Right ventricle myocardium superior (tissue), 1 donor: ENCODE results near the gene AMTN. TPM values are rescaled to one million over a fixed set of nuclear protein-coding genes. Genes with fewer than 3 reads are reported as not detected.
A peak's percentile ranks its signal among the peaks of the same experiment; 100 is the strongest.

ENCODE experiments used
- ATAC-seq: fragments of 200-7000 bp; cut with Tn5 transposase; one replicate; pipeline ENCODE4 v1.9.1; 2020; ENCODE audit warnings: mild to moderate bottlenecking; ENCODE audit not compliant: poor library complexity
- DNase-seq: peaks from one replicate; pipeline ENCODE4 v3.0.0-alpha.2; 2020
- intact Hi-C: fragments of 100-400 bp; cut with DNase I; formaldehyde crosslinking; loops from one replicate; pipeline ENCODE4 v1.11.2; 2022
- total RNA-seq: library from RNA; stranded (reverse); fragmentation: NEBNext Ultra II Directional; extraction: Animal tissue kit (Norgen Biotek cat#: 25700); gene quantifications from one replicate; pipeline ENCODE4 v1.2.1, GENCODE V29; 2021
- donor health status: DM: no; HTN: yes; CAD: no; lungs with severe emphysema.

Gene AMTN
- total RNA-seq, 1 donor from 2014 or later: not detected

DNA sequence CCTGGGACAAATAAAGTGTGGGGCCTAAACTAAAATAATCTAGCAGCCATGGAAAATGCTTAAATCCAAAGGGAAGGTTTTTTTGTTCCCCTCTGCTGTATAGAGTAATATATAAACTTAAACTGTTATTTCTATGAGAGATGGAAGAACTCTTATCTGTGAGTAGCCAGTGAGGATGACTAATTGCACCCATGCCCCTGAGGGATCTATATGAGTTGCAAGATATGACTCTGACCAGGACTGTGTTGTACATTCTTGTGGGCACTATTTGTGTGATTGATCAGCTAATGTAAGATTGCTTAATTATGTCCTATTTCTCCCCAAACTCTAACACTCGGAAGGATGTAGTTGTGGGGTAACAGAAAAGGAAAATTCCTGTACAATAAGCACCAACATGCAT lies 38.5 kb downstream of the AMTN start:
- intact Hi-C loops: no loop called here
- ATAC-seq (no peak), DNase-seq (no peak)

DNA sequence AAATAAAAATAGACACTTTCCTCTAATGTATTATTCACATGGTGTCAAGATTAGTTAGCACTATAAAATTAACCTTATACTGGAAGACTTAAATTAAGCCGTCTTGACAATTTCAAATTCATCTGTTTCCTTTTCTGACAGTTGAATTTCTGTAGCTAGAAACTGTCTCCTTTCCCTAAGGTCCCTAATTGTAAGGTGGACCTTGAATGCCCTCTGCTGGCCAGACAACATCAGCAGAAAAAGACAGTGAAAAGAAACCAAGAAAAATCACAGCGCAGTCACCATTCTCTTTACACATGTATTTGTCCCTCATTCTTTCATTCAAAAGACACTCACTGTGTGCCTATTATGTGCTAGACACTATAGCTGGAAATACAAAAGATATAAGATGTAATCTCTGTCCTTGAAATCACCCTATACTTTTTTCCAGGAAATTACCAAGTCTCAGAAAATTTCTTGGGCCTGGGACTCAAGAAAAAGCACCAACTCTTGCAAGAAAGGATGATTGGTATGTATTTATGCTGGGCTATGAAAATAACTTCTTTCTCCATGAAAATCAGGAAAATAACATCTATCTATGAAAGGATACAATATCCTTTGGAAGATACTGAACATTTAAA lies 41.0 kb downstream of the AMTN start:
- intact Hi-C loops: no loop called here
- DNase-seq (no peak), ATAC-seq (peak; percentile 55)

DNA sequence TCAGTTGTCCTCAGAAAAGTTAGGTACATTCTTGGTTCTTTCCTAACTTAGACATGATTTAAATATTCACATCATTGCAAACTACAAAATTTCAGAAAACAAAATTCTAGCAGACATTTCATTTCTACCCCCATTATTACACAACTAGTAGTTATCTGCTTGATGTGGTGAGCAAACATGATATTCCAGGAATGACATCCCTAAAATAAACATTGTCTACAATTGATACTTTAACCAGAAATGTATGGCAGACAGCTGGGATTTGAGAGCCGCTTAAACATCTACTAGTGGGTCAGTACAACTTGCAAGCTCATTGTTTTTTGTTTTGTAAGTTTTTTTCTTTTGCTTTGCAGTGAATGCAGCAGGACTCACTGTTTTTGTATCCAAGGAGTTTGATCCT lies 41.6 kb downstream of the AMTN start:
- intact Hi-C loops: no loop called here
- no peak for DNase-seq
- ATAC-seq: no peak

DNA sequence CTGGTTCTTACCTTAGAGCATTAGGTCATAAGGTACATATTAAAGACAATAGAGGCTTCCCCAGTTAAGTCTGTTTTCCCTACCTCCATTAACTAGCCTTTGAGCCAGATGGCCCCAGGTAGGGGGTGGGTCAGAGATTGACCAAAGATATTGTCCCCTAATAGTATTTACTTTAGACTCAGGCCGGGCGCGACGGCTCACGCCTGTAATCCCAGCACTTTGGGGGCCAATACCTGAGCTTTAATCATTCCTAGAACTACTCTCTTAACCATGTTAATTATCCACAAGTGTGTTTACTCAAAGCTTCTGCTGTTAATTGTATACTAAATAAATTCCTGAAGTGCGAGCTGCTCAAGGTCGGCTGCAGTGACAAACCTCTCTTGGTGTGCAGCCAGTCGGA lies 45.7 kb downstream of the AMTN start:
- ATAC-seq (no peak), DNase-seq (no peak)
- intact Hi-C loops: no loop called here

DNA sequence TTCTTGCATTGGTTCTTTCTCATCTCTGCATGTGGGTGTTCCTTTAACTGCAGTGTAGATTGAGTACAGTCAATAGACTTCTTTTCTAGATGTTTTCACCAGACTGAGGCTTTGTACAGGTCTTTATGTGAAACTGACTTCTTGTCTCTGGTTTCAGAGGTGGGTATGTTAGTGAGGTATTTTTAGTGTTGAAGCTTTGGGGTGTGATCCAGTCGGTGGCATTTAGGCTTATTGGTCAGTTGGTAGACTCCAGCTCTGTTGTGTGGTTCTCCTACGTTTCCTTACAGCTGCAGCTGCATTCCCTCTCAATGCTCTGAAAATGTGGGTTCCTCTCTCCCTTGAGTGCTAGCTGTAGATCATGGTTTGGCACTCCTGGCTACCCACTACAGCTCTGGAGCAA lies 52.4 kb downstream of the AMTN start:
- ATAC-seq (no peak), DNase-seq (no peak)
- intact Hi-C loops: no loop called here

DNA sequence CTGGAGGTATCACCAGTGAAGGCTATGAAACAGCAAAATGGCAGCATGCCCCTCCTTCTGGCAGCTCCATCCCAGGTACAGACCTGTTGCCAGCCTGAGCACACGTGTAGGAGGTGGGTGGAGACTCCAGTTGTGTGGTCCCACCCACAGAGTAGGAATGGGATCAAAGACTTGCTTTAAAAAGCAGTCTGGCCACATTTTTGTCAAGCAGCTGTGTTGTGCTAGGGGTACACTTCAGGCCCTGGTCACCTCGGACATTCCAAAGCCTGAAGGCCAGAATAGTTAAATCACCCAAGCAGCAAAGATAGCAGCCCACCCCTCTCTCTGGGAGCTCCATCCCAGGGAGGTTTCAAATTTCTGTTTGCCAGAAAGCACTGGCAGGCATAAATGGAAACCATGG lies 53.4 kb downstream of the AMTN start:
- no peak for DNase-seq
- ATAC-seq: no peak

DNA sequence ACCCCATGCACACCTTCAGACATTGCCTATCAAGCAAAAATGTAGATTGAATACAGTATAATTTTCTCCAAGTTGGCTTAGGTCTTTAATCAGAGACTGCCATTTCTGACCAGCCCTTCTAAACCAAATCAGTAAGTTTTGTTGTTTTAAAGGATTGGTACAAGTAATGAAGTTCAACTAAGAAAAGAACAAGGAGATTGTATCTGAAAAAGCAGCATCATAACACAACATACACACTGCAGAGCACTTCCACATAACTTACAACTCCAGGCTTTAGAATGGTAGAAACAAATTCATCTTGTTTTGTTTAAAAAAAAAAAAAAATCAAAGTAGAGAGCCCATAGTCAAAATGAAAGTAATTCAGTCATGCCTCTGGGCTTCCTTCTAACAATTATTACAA lies 57.6 kb downstream of the AMTN start:
- no peak for ATAC-seq
- intact Hi-C loops: no loop called here
- no peak for DNase-seq

More for the DNA sequence above, 53.4 kb downstream of the AMTN start:
- intact Hi-C loops: no loop called here

DNA sequence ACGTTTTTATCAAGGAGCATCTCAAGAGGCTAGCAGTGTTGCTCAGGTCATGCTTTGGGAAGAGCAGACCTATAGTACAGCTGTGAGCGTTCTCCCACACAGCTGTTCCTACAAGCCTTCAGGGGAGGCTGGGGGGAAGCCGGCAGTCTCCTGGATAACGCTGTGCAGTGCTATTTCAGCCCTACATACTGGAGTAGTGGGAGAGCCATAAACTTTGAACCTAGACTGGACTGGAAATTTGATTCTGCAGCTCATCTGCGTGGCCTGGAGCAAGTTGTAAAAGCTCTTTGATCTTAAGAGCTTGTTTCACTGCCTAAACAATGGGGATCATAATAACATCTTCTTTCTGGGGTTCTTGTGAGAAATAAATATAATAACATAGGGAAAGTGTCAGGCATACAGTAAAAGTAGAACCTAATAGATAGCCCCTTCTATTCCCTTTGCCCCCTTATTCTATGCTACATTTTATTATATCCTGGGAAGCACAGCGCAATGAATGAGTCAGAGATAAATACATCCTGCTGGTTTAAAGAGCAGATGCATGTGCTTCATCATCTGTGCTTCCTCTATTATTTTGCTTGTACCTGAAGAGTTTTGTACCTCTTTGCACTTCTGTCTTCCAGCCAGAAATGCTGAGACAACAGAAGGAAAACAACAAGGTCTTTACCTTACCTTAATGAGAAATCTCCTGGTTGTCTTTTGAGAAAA lies 59.0 kb downstream of the AMTN start:
- ATAC-seq (no peak), DNase-seq (no peak)
- intact Hi-C loops: no loop called here

DNA sequence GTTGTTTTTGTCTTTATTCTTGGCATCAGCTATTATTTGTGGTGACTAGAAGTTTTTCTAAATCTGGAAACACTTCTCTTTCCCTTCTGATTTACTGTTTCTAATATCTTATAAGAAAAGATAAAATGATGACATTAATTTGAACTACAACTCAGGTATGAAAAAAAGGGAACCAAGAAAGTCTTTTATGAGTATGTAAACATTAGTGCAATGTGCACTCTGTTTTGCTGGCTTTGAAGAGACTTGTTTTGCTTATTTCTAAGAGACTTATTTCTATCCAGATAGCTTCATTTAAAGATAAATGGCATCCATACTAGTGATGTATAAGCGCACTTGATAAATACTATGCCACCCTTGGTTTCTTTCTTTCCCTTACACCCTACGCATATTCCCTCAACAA lies 63.6 kb downstream of the AMTN start:
- intact Hi-C loops: no loop called here
- no peak for ATAC-seq
- DNase-seq: no peak

Other genes starting within 250 kb of the AMTN start
- not detected for gene CABS1, start 183.6 kb upstream of the AMTN start, total RNA-seq
- gene SMR3A, start 157.8 kb upstream of the AMTN start, total RNA-seq: not detected
- gene SMR3B, start 135.4 kb upstream of the AMTN start, total RNA-seq: not detected
- gene OPRPN, start 120.6 kb upstream of the AMTN start, total RNA-seq: not detected
- gene MUC7, start 46.4 kb upstream of the AMTN start, total RNA-seq: not detected
- gene AMBN, start 73.7 kb downstream of the AMTN start, total RNA-seq: not detected
- 3.8 TPM for gene ENAM, start 110.2 kb downstream of the AMTN start, total RNA-seq
- 4.4 TPM for gene JCHAIN, start 147.9 kb downstream of the AMTN start, total RNA-seq
- gene UTP3, start 170.0 kb downstream of the AMTN start, total RNA-seq: 15.0 TPM
- 19.4 TPM for gene RUFY3, start 203.4 kb downstream of the AMTN start, total RNA-seq